ENCODE data around the gene GSTA2.
"Not testable (repeated sequence)": the region's sequence is repeated elsewhere in the genome, so short reads cannot be mapped to it uniquely, and the experiment has no call there.

GSTA2 gene

GRCh38 chr6:52760105-52760765, 3.0 kb downstream of the GSTA2 start:
- FAIRE-seq (no peak), DNase-seq (ENCODE audit: low spot score) (no peak)

- DNase-seq (ENCODE audit: low spot score) = no peak
- no peak for FAIRE-seq
Measured at GRCh38 chr6:52759085-52759484, 4.2 kb downstream of the GSTA2 start.

- FAIRE-seq = peak; percentile 76
- not testable (repeated sequence) for DNase-seq (ENCODE audit: low spot score)
Measured at GRCh38 chr6:52757651-52758338, 5.5 kb downstream of the GSTA2 start.

- DNase-seq (ENCODE audit: low spot score) = no peak
- no peak for FAIRE-seq
Measured at GRCh38 chr6:52754443-52754842, 8.8 kb downstream of the GSTA2 start.

DNA sequence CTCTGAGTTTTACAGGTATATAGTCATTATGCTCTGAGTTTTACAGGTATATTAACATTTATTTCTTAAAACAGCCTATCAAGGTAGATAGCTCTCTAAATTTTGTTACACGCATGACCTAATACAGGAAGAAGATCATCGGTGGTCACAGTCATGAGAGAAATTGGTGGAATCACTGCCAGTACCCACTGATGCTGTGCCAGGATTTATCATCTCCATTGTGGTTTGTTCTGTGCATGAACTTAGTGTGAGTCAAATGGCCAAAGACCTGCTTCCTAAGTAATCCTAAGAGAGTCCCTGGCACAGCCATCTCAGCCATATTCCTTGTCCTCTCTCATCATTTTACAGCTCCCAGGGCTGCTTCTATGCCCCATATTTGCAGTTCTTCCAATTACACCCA, 10.1 kb downstream of the GSTA2 start:
- FAIRE-seq = peak; percentile 28
- DNase-seq (ENCODE audit: low spot score) = peak; percentile 22

- DNase-seq (ENCODE audit: low spot score) (no peak), FAIRE-seq (no peak)
Measured at GRCh38 chr6:52752310-52752709, 11.0 kb downstream of the GSTA2 start.

DNA sequence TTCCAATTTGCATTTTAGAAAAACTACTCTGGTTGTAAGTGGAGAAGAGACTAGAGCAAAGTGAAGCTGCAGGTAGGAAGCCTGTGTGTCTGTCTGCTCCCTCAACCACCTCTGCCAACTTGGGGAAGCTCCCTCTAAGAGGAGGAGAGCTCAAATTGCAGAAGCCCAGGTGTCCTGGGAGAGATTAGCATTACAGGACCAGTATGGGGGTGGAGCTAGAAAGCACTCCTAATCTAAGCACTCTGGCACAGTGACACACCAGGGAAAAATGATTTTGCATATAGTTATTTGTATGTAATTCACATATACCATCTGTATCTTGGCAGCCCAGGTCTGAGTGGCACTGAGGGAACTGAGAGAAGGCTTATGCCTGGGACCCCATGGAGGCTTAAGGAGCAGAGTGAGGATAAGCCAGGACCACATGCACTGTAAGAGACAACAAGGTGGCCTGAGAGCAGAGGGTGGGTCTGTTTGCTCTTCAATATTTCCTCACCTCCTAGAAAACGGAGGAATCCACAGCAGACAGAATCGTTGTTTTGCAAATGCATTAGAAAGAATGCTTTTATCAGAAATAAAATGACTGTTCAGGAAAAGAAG, 13.6 kb downstream of the GSTA2 start:
- FAIRE-seq (no peak), DNase-seq (ENCODE audit: low spot score) (no peak)

DNA sequence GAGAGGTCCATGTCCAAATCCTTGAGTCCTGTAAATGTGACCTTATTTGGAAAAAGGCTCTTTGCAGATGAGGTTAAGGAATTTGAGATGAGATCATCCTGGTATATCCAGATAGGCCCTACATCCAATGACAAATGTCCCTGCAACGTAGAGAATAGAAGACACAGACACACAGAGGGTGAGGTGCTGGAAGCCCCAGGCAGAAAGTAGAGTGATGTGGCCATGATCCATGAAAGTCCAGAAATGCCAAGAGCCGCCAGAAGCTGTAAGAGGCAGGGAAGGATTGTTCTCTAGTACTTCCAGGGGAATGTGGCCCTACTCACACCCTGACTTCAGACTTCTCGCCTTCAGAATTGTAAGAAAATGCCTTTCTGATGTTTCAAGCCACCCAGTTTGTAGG, 16.0 kb downstream of the GSTA2 start:
- peak; percentile 55 for DNase-seq (ENCODE audit: low spot score)
- not testable (repeated sequence) for FAIRE-seq

- no peak for FAIRE-seq
- no peak for DNase-seq (ENCODE audit: low spot score)
Measured at GRCh38 chr6:52746213-52746612, 17.1 kb downstream of the GSTA2 start.

DNA sequence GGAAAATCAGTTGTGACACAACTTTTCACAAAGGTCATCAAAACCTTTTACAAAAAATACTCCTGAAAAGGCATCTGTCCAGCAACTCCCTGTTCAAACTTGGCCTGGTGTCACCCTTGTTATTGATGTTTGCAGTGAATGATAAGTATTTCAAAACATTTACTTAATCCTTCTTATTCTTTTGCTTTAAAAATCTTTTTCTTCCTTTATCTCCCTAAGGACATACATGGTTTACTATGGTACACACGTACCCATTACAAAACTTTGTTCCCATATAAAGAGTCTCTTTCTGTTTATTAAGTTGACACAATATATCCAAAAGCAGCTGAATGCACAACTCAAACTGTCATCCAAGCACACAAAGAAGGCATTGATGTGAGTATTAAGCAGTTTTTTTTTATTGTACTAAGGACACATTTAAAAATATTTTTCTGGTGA, 17.5 kb downstream of the GSTA2 start:
- DNase-seq (ENCODE audit: low spot score) (no peak), FAIRE-seq (no peak)

GRCh38 chr6:52741872-52742271, 21.4 kb downstream of the GSTA2 start:
- FAIRE-seq (peak; percentile 82), DNase-seq (ENCODE audit: low spot score) (peak; percentile 50)

- DNase-seq (ENCODE audit: low spot score) (no peak), FAIRE-seq (no peak)
Measured at GRCh38 chr6:52739627-52740026, 23.6 kb downstream of the GSTA2 start.

- FAIRE-seq = no peak
Measured at GRCh38 chr6:52739134-52739533, 24.1 kb downstream of the GSTA2 start.

DNA sequence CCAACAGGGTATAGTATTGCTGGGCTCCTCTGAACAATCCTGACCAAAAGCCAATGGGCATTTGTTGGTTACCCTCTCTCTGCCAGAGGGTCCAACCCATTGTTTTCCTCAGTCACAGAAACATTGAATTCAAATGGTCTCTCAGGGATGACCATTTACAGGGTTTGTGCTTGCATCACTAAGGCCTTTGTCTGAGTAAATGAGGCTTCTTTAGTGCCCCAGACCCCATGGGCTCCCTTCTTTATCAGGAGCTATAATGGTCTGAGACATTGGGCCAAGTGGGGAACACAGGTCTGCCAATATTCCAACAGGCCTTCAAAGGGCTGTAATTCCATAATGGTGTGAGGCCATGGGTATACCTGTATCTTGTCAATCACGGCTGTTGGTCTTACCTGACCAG, 27.1 kb downstream of the GSTA2 start:
- FAIRE-seq = no peak
- no peak for DNase-seq (ENCODE audit: low spot score)

More at GRCh38 chr6:52739134-52739533, 24.1 kb downstream of the GSTA2 start:
- no peak for DNase-seq (ENCODE audit: low spot score)

GRCh38 chr6:52735071-52735470, 28.2 kb downstream of the GSTA2 start:
- DNase-seq (ENCODE audit: low spot score) (no peak), FAIRE-seq (no peak)

DNA sequence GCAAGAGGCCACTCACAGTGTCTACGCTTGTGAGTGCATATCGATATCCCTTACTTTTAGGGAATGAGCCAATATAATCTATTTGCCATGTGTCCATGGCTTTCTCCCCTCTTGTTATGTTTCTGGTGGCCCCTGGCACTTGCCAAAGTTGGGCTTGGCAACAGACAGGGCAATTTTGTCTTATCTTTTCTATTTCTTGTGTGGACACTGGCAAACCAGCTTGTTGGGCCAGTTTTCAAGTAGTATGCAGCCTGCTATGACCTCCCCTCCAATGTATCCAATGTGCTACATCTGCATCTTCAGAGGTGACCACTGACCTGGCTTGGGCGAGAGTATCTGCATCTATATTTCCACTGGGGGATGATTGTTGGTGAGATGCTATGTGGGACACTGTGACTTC, 29.2 kb downstream of the GSTA2 start:
- FAIRE-seq = no peak

GRCh38 chr6:52733172-52733571, 30.1 kb downstream of the GSTA2 start:
- FAIRE-seq = no peak
- no peak for DNase-seq (ENCODE audit: low spot score)

More for the DNA sequence above, 29.2 kb downstream of the GSTA2 start:
- no peak for DNase-seq (ENCODE audit: low spot score)

DNA sequence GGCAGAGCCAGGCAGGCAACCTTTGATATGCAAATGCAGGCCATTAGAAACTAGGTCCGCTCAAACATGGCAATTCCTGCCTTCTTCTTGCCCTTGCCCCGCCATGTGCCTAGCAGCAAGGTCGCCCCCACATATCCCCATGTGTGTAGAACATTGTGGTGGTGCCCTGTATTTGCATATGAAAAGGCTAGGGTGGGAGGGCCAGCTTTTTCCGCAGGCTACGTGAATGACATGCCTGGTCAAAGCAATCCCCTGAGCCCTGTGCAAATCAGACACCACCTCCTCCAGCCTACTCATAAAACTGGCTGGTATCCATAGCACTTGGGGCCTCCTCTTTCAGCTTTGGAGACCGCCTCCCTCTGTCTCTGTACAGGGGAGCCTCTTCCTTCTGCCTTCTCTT, 31.6 kb downstream of the GSTA2 start:
- FAIRE-seq (no peak), DNase-seq (ENCODE audit: low spot score) (no peak)

DNA sequence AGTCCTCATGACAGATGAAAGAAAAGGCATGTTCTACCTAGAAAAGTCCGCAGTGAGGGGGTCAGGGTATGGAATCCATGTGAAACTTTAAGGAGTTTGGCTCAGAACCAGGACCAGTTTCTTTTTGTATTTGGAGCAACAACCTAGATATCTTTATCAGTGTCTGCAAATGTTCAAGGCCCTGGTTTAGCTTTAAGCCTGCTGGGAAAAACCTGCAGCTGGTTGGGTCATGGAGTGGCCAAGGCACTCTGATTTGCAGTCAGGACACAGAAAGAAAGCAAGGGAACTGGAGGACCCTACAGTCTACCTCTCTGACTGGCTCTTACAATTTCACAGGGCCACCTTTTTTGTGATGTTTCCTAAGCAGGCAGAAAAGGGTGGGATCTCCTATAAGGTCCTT, 33.7 kb downstream of the GSTA2 start:
- FAIRE-seq = no peak
- DNase-seq (ENCODE audit: low spot score) = no peak

DNA sequence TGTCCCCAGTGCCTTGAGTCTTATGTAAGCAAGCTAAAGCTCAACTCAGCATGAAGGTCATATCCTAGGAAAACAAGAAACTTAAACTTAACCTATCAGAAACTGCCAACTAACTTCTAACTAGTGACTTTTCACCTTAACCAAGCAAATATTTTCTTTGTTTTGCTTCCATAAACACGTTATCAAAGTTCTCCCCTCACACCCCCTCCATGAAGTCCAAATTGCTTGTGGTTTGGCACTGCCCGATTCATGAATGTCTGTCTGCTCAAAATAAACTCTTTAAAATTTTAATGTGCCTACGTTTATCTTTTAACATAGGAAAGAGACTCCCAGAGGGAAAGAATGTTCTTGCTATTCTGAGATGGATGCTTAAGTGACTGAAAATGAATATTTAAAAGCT, 34.9 kb downstream of the GSTA2 start:
- DNase-seq (ENCODE audit: low spot score) = no peak
- no peak for FAIRE-seq

DNA sequence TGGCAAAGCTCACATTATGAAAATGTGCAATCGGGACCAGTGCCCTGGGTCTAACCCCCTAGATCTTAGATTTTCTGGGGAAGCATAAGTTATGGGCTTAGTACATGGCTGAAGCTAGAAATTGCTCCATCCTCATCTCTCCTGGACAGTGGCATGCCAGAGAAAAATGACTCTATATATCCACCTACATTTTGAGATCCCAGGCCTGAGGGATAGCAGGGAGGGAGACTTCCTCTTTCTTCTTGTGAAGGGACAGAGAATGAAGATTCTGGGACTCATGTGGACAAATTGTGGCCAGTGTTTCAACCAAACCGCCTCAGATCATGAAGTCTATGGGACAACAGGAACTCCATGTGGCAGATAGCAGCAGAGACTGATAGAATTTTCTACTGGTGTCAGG, 35.4 kb downstream of the GSTA2 start:
- DNase-seq (ENCODE audit: low spot score) (no peak), FAIRE-seq (no peak)

DNA sequence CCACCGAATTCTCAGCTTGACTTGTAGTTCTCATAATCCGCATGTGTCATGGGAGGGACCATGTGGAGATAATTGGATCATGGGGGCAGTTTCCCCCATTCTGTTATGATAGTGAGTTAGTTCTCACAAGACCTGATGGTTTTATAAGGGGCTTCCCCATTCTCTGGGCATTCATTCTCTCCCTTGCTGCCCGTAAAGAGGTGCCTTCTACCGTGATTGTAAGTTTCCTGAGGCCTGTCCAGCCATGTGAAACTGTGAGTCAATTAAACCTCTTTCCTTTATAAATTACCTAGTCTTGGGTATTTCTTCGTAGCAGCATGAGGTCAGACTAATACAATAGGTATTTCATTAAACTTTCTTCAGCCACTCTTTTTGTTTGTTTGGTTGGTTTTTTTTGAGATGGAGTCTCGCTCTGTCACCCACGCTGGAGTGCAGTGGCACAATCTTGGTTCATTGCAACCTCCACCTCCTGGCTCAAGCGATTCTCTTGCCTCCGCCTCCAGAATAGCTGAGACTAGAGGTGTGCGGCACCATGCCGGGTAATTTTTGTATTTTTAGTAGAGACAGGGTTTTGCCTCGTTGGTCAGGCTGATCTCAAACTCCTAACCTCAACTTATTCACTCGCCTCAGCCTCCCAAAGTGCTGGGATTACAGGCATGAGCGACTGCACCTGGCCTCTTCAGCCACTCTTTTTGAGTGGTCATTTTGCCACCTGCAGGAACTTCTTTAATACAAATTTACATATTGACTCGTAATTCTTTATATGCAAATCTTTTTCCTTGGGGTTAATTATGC, 36.3 kb downstream of the GSTA2 start:
- peak; percentile 81 for FAIRE-seq
- DNase-seq (ENCODE audit: low spot score) = peak; percentile 84

All from RCC 7860 (cell line).